Stimulated activated CD4-positive, alpha-beta T cell treated with anti-CD3 and anti-CD28 coated beads, TNF-alpha, amount 100 ng/mL, for 4 hours (primary cell): ENCODE results near the gene SYF2.
"Not testable (repeated sequence)": the region's sequence is repeated elsewhere in the genome, so short reads cannot be mapped to it uniquely, and the experiment has no call there.

ENCODE experiments used
- DNase-seq, 3 experiments: peaks; one replicate each; pipeline ENCODE4 v3.0.0-alpha.2; 2020; ENCODE audit warnings: low read depth in 3 of 3

Gene SYF2

GRCh38 chr1:25206201-25206600 is 26.1 kb downstream of the SYF2 start:
- DNase-seq: no peak

GRCh38 chr1:25205786-25206185 is 26.5 kb downstream of the SYF2 start:
- DNase-seq: no peak

DNA sequence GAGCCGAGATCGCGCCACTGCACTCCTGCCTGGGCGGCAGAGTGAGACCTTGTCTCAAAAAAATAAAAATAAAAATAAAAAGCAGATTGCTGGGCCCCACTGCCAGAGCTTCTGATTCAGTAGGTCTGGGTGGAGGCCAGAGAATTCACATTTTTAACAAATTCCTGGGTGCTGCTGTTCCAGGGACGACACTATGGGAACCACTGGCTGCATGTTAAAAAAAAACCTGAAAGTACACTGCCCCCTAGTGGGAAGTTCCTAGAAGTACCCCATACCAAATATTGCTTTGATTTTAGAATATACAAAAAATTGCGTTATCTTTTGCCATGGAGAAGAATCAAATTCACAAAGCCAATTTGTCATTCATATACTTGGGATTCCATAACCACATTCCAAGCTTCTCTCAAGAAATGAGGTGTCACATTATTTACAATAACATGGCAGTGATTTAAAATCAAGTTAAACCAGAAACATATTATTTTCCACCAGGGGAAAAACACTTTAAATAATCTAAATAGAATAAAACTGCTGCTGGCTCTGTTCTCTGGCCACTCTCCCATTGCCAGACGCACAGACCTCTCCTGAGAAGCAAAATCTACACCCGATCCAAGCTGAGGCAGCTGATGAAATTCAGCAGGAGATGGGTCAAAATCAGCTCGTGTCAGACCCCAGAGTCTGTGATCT is 27.4 kb downstream of the SYF2 start:
- DNase-seq: no peak

DNA sequence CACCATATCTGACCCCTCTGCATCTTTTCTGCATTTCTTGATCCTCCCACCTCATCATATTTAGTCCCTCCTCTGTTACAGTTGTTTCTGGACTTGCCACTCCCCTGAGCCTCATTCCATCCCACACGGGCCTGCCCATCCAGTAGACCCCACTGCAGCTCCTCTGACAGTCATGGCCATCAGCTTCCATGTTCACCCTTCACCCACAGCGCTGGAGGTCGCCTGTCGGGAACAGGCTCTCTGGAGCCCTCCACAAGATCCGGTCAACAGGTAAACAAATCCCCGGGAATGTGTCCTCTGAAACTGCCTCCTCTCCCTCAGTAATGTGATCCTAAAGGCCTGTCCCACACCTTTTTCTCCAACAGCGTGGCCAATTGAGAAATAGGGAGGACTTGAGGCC is 31.3 kb downstream of the SYF2 start:
- no peak for DNase-seq

DNA sequence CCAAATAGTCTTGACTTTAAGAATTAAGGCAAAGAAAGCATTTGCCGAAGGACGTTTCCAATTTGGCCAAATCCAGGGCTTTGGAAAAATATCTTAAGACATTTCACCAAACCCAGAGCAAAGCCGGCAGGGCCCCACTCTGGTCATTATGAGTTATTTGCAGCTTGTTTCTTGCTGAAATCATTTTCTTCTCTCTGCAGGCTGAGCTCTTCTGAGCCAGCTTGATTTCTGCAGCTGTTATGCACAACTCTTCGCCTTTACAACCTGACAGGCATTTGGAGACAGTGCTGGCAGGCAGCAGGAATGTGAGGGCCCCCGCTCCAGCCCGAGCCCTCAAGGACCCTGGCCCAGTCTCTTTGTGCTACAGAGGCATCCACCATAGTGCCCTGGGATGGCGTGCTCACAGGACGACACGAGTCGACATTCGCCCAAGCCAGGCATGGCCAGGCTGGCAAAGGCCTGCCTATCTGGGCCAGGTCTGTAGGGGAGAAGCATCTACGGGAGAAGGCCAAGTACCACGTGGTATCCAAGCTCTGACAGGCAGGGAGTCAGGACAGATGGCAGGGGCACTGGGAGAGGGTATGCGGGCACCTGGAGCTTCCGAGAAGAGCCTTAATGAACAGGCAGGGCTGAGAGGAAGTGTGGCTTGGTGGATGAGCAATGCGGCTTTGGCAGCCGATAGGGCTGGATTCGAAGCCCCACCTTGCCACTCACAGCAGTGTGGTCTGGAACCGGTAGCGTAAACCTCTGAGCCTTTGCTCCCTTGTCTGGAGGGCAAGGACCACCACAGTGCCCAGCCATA is 32.3 kb downstream of the SYF2 start:
- DNase-seq: no peak

- DNase-seq: no peak
Observed at GRCh38 chr1:25198663-25199252, 33.5 kb downstream of the SYF2 start.

- DNase-seq: no peak
Observed at GRCh38 chr1:25197982-25198662, 34.2 kb downstream of the SYF2 start.

DNA sequence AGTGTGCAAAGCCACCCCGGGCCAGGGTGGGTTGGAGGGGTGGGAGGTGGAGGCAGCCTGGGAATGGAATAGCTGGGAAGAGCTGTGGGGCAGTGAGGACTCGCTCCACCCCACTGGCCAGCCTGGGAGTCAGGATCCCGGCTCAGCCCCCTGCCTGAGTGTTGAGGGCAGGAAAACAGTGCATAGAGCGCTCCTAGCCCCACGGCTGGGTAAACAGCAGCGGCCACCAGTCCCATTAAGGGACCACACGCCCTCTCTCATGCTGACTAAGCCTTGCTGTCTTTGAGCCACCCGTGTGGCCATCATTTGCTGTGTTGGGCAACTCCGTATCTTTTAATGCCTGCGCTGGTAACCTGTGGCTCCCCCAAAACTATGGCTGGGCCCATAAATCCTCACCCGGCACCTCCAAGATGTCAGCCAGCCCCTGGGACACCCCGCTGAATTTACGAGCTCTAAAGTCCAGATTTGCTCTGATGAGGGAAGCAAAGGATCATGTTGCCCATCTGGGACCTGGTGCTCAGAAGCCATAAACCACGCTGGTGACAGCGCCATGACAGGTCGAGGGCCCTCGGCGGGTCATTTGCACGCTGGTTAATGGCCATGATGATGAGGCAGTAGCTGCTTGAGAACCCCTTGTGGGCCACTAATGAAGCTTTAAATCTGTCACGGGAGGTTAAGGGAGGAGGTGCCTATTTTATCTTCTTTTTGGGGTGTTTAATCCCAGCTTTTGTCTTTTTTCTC is 34.9 kb downstream of the SYF2 start:
- no peak for DNase-seq

DNA sequence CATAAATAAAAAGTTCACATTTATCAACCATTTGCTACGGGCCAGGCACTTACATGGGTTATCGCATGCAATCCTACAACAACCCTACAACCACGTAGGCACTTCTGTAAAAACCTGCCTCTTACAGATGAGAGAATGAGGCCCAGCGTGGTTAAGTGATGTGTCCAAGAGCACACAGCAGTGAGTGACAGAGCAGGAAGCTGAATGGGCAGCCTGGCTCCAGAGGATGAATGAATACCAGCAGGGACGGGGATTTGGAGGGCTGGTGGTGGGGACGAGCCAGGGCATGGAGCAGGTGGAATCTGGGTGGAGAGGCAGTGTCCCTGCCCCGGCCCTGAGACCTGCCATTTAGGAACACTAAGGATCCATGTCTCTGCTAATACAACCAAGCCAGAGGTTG is 35.5 kb downstream of the SYF2 start:
- no peak for DNase-seq

DNA sequence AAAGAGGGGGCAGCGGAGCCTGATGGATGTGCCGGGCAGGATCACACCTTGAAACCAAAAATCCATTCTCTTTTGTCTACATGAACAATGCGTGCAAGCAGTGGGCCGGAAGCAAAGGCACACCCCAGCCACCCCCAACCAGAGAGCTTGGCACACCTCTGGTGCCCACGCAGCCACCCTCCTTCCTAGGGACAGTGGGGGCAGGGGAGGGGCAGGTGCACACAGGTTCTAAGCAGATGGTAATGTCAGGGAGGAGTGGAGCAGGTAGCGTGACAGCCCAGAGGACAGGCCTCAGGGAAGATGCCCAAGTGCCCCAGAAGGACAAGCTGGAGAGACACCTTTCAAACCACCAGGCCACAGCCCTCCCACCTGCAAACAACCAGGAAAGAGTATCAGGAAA is 36.5 kb downstream of the SYF2 start:
- no peak for DNase-seq

DNA sequence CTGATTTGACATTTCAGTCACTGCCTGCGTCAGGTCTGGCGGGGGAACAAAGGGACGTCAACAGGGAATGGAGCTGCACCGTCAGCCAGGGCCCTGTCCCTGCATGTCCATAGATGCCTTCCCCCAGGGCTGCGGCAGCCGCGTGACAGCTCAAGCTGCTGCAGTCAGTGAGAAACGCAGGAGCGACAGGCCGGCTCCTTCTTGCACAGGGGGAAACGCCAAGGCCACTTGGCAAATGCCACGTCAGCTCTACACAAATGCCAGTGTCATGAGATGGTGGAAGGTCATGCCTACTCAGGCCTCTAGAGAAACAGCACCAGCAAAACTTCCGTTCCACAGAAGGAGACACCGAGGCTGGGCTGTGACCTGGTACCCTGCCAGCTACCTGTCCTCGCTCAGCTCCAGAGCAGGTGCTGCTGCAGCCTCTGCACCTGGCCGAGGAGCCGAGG is 37.7 kb downstream of the SYF2 start:
- DNase-seq: no peak

GRCh38 chr1:25194054-25194453 is 38.2 kb downstream of the SYF2 start:
- DNase-seq: no peak

- no peak for DNase-seq
Observed at GRCh38 chr1:25193229-25193628, 39.1 kb downstream of the SYF2 start.

DNA sequence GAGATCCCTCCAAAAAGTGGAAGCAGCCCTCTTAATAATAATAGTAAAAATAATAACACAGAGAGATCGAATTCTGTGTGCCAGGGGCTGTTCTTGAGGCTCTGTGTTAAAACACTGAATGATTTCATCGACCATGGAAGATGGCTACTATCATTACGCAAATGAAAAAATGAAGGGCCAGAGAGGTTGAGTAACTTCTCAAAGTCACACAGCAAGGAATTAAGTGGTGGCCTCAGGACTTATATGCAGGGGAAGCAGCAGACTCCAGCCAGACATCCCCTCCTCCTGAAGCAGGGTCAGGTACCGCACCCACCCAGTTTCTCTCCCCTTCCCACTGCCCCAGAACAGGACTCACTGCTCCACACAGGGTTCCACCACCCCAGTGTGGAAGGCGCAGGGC is 40.1 kb downstream of the SYF2 start:
- no peak for DNase-seq

GRCh38 chr1:25190260-25190659 is 42.0 kb downstream of the SYF2 start:
- DNase-seq: no peak

DNA sequence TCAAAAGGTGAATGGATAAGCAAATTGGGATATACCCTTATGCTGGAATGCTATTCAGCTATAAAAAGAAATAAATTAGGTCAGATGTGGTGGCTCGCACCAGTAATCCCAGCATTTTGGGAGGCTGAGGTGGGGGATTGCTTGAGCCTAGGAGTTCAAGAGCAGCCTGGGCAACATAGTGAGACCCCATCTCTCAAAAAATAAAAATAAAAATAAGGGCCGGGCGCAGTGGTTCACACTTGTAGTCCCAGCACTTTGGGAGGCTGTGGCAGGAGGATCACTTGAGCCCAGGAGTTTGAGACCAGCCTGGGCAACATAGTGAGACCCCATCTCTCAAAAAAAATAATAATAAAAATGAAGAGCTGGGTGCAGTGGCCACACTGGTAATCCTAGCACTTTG is 44.4 kb downstream of the SYF2 start:
- DNase-seq: not testable (repeated sequence)

- DNase-seq: no peak
Observed at GRCh38 chr1:25187077-25187476, 45.2 kb downstream of the SYF2 start.

- DNase-seq: no peak
Observed at GRCh38 chr1:25186161-25187007, 45.9 kb downstream of the SYF2 start.

DNA sequence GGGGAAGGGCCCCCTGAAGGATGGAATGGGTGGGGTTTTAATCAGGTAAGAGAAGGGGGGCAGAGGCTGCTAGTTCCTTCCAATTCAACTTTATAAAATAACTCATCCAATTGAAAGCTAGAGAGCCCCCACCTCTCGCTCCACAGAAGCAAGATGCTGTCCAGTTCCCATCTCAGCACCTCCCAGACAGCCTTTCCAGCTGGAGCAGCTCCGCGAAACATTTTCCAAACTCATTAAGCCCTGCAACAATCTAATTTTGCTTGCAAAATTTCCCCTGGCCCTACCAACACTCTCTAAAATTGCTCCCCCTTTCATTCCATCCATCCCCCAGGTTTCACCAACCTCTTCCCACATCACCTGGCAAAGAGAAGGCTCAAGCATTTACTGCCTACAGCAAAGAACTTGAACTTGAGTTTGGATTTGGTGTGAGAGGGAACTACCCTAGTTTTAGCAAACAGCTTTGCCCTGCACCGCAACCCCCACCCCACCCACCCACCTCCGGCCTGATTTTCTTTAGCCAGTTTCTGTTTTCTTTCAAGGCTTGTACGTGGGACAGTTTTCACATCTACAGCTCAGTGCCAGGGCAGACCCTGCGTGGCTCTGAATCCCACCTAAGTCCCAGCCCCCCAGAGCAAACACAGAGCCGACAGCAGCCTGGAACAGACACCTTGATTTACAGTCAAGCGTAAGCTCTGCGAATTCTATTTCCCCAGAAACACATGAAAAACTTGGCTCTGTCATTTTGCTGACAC is 46.7 kb downstream of the SYF2 start:
- DNase-seq: no peak
